NCI-H1417 (cell line): ENCODE data around the gene TRPV5.
"Not testable (repeated sequence)": the region's sequence is repeated elsewhere in the genome, so short reads cannot be mapped to it uniquely, and the experiment has no call there.

Experiments
- DNase-seq, 3 experiments: peaks; one replicate each; lab custom pipeline; 2025; lab: John Stamatoyannopoulos, UW

TRPV5 gene

DNA sequence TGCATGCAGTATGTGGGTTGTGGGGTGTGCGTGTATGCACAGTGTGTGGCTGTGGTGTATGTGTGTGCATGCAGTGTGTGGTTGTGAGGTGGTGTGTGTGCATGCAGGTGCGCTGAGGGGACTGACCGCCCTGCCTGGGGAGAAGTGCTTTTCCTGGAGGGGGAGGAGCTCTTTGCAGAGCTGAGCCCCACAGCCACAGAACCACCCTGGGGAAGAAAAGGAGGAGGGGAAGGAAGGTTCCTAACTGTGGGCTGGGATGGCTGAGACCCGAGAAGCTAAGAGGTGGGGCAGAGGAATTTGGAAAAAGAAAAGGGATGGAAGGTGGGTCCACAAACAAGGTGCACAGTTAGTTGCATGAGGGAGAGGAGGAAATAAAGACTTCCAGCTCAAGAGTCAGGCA lies at the start of gene TRPV5:
TSS of gene TRPV5 (minus strand) at position 123 of the 400 bp plus-strand sequence. CDS start 287 bp downstream, outside the sequence.
- no peak for DNase-seq

- DNase-seq = not testable (repeated sequence)
Measured at GRCh38 chr7:142978402-142978801, 44.9 kb upstream of the TRPV5 start.

GRCh38 chr7:142974626-142975025 lies 41.1 kb upstream of the TRPV5 start:
- no peak for DNase-seq

GRCh38 chr7:142969183-142969582 lies 35.6 kb upstream of the TRPV5 start:
- DNase-seq = no peak

- DNase-seq = no peak
Measured at GRCh38 chr7:142968229-142968628, 34.7 kb upstream of the TRPV5 start.

DNA sequence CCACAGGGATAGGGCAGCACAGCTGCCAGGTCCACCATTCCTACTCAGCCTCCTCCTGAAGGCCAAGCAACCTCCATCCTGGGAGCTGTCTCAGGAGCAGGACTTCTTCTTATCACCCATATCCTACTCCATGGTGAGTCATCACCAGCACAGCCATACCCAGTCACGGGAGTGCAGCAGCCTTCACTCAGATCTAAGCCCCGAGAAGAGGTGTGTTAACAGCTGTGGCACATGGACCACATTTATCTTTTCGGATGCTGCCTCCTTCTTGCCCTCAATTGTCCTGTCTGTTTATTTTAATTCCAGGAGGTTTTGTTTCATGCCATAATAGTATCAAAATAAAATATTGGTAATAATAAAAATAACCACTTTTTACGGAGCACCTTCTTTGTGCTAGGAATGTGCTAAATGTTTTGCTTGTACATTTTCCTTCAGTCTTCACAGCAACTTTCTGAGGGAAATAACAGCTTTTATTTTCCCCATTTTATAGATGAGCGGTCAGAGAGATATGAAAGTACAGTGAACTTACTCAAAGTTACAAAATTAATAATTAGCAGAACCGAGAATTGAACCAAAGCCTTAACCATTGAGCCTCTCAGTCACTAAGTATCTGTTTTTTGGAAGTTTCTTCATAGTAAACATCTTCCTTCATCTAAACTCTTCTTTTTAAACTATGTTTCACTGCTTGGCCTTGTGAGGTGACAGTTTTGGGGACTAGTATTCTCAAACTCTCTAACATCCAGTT lies 31.1 kb upstream of the TRPV5 start:
- no peak for DNase-seq

GRCh38 chr7:142963993-142964392 lies 30.4 kb upstream of the TRPV5 start:
- DNase-seq = no peak

DNA sequence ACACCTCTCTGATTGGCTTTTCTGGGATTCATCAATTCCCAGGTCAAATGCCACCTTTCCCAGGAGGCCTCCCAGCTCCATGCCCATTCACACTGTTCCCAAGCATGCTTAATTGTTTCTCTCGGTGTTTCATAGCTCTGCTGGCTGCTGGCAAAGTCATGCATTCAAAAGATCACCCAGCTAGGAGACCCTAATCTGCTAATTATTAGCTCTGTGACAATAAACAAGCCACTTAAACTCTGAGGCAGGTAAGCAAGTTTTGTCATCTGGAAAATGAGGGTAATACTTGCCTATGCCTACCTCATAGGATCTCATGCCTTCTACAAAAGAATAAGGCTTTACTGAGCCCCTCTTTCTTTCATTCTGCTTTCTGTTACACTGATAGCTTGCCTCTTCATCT lies 29.4 kb upstream of the TRPV5 start:
- peak in 1 of 3 experiments; percentile 11 for DNase-seq

- no peak for DNase-seq
Measured at GRCh38 chr7:142961973-142962926, 28.7 kb upstream of the TRPV5 start, which contains the start of gene KEL. KEL (minus strand) TSS chr7:142962363; CDS start chr7:142962206, 157 bp downstream.

DNA sequence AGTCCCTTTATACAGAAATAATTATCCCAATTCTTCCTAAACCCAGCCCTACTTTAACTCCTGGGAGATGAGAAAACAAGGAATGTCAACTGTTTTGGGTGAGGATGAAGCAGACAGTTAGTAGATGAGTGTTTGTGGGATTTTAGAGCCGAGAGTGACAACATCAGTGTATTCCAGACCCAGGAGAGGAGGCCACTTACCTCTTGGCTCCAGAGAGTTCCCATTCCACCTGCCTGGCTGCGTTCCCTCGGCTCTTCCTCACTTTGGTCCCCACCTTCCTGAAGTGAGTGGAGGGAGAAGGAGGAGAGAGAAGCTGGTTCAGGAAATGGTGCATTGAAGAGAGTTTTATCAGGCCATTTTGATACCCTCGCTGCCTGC lies 28.0 kb upstream of the TRPV5 start:
- DNase-seq = no peak

DNA sequence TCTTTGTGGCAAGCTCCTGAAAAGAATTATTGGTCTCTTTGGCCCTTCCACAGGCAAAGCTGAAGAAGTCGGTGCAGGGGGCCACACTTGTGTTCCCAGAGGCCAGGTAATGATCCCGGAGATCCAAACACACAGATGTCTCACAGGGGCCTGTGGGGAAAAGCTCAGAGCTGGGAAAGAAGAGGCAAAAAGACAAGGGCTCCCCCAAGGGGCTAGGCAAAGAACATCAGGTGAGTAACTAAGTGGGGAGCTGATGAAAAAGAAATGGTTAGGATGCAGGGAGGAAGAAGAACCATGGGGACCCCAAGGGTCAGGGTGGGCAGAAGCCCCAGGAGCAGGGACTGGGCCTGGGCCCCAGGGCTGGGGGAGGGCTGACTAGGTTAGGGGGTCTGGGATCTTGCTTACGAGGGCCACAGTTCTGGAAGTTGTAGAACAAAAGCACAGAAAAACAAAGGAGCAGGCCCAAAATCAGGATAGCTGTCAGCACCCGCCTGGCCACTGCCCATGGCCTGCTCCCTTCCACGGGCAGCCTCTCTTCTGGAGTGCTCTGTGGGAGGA lies 27.5 kb upstream of the TRPV5 start:
- DNase-seq = no peak

DNA sequence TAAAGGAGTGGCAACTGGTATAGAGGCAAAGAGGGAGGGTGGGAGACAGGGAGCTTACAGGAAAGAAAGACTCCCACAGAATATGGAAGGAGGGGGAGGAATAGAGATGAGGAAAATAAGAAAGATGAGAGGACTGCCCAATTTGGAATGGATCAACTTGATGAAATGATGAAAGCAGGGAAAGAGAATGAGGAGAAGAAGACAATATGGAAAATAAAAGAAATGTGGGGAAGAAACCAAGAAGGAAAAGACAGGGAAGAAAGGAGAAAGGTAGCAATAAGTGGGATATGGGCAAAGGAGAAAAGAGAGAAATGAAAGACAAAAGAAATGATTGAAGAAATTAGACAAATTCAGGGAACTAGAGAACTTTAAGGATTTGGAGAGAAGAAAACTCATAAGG lies 25.7 kb upstream of the TRPV5 start:
- no peak for DNase-seq

- DNase-seq = no peak
Measured at GRCh38 chr7:142957723-142958122, 24.2 kb upstream of the TRPV5 start.

DNA sequence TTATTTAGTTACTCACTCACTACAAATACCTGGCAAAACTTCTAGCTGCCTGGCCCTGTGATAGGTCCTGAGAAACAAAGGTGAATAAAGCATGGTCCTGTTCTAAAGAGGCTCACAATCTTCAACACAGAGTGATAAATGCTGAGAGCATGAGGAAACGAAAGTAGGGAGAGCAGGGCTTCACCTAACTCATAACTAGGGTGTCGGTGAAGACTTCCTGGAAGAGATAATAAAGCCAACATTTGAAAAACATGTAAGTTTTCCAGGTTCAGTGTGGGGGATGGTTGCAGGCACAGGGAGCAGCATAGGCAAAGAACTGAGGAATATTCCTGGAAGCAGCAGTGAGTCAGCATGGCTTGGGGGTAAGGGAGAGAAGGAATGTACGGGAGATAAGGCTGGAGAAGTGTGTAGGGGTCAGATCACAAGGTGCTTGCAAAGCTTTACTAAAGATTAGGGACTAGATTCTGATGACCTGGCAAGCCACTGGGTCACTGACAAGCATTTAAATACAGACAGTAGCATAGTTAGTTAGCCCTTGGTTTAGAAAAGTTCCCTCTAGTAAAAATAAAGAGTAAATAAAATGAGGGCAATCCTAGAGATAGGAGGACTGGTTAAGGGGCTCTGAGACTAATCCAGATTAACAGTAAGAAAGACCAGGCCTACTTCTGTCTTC lies 23.5 kb upstream of the TRPV5 start:
- DNase-seq = no peak

DNA sequence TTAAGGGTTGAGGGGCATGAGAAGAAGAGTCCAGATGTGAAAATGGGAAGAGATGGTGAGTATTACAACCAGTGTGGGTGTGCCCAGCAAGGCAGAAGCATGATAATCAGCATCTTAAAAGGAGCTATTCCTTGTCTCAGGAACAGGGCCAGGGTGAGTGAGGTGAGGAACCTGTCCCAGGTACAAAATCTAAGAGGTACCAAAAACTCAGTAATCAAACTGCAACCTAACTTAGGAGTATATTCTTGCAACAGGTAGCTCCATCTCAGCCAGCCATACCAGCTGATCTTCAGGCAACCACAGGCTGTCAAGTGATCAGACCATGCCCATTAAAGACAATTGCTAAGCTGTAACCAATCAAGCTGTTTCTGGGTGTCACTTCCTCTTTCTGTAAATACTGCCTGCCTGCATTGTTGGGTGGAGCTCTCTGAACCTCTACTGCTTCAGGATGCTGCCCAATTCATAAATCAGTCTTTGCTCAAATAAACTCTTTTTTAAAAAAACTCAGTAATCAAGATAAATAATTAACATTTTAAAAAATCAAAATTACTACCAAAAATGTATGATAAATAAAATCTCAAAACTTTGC lies 21.2 kb upstream of the TRPV5 start:
- DNase-seq = no peak

GRCh38 chr7:142950235-142950634 lies 16.7 kb upstream of the TRPV5 start:
- DNase-seq = no peak

GRCh38 chr7:142948603-142949002 lies 15.1 kb upstream of the TRPV5 start:
- DNase-seq = no peak

DNA sequence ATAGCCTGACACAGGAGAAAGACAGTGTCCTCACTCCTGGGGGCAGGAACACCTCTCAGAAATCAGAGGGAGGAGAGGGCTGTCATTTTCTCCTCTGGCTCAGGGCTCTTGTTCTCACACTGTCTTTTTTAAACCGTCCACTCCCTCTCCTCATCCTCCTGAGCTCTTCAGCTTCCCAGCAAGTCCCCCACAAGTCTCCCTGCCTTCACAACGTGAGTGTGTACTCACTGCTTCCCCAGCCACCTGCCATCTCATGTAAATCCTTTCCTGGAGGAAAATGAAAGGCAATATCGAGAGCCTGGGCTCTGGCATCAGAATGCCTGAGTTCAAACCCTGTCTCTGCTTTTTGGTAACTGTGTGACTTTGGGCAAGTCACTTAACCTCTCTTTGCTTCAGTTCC lies 11.5 kb upstream of the TRPV5 start:
- DNase-seq = no peak

- DNase-seq = no peak
Measured at GRCh38 chr7:142943706-142944268, 10.2 kb upstream of the TRPV5 start.

DNA sequence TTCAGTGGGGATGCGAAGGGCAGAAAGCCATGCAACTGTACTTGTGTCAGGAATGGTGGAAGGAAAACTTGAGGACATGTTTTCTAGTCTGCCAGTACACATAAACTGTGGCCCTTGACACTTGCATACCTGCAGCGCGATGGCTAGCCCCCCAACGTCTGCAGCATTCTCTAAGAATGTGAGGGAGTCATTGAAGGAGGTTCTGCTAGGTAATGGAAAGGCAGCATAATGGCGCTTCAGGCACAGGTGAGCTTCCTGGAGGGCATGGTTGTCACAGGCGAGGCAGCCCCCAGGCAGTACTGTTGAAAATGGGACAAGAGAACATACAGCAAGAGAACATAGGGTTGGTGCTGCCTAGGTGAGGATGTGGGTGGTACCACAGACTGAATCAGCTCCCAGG lies 9.2 kb upstream of the TRPV5 start:
- DNase-seq = no peak

- no peak for DNase-seq
Measured at GRCh38 chr7:142941541-142941940, 8.0 kb upstream of the TRPV5 start.
